Mesothelial cell of epicardium (in vitro differentiated cells): ENCODE data around the gene PLA2G4A. TPM values are rescaled to one million over a fixed set of nuclear protein-coding genes. Genes with fewer than 3 reads are reported as not detected.

Source experiments
- DNase-seq, 2 experiments: peaks; one replicate each; pipeline ENCODE4 v3.0.0; 2021; ENCODE audit warnings: low spot score in 2 of 2; ENCODE audit not compliant: unreplicated experiment in 2 of 2
- H3K27ac Mint-ChIP-seq: 2 replicates; pipeline ENCODE4 v1.8.0; 2021; ENCODE audit warnings: mixed read lengths
- H3K27me3 Mint-ChIP-seq: 2 replicates; pipeline ENCODE4 v1.8.0; 2021; ENCODE audit warnings: low read depth, mixed read lengths
- H3K36me3 Mint-ChIP-seq: 2 replicates; pipeline ENCODE4 v1.8.0; 2021; ENCODE audit warnings: mixed read lengths
- H3K4me1 Mint-ChIP-seq: 2 replicates; pipeline ENCODE4 v1.8.0; 2021; ENCODE audit warnings: mixed read lengths
- H3K4me3 Mint-ChIP-seq: 2 replicates; pipeline ENCODE4 v1.8.0; 2021; ENCODE audit warnings: mild to moderate bottlenecking, moderate library complexity, mixed read lengths
- H3K9me3 Mint-ChIP-seq: 2 replicates; pipeline ENCODE4 v1.8.0; 2021; ENCODE audit warnings: mixed read lengths
- CTCF ChIP-seq: fragments of 200-600 bp; sonication (generic); IDR thresholded peaks from one replicate; pipeline ENCODE4 v1.5.0; 2021; ENCODE audit warnings: antibody characterized with exemption; ENCODE audit not compliant: unreplicated experiment
- total RNA-seq: library from RNA; stranded (reverse); gene quantifications from 3 replicates; pipeline ENCODE4 v1.2.1, GENCODE V29; 2021

PLA2G4A gene
- total RNA-seq, 1 donor from 2014 or later = 12.5 TPM

- Mint-ChIP-seq H3K36me3 (no peaks in the 10 kb centered on the region), H3K27me3 (no peaks in the 10 kb centered on the region), H3K4me3 (no peak overlapping the region), H3K4me1 (peaks cover 40% of the 10 kb centered on the region), H3K27ac (no peak overlapping the region), H3K9me3 (peaks cover 5% of the 10 kb centered on the region)
- TF ChIP-seq CTCF = no peak
- DNase-seq = no peak
Observed at GRCh38 chr1:186841599-186841998, 12.8 kb downstream of the PLA2G4A start.

GRCh38 chr1:186842547-186842946, 13.8 kb downstream of the PLA2G4A start:
- Mint-ChIP-seq H3K36me3 (no peaks in the 10 kb centered on the region), H3K27me3 (no peaks in the 10 kb centered on the region), H3K4me3 (no peak overlapping the region), H3K4me1 (peaks cover 35% of the 10 kb centered on the region), H3K27ac (no peak overlapping the region), H3K9me3 (no peaks in the 10 kb centered on the region)
- no peak for TF ChIP-seq CTCF
- DNase-seq = no peak

- no peaks in the 10 kb centered on the region for H3K27me3 Mint-ChIP-seq
- no peak for DNase-seq
- H3K4me3 Mint-ChIP-seq = no peak overlapping the region
- peaks cover 29% of the 10 kb centered on the region for H3K4me1 Mint-ChIP-seq
- no peak overlapping the region for H3K27ac Mint-ChIP-seq
- no peaks in the 10 kb centered on the region for H3K9me3 Mint-ChIP-seq
- TF ChIP-seq CTCF = no peak
- no peaks in the 10 kb centered on the region for H3K36me3 Mint-ChIP-seq
Observed at GRCh38 chr1:186843226-186843625, 14.5 kb downstream of the PLA2G4A start.

- Mint-ChIP-seq H3K4me3 (no peak overlapping the region), H3K27me3 (no peaks in the 10 kb centered on the region), H3K27ac (no peak overlapping the region), H3K36me3 (no peaks in the 10 kb centered on the region), H3K9me3 (no peaks in the 10 kb centered on the region), H3K4me1 (peaks cover 22% of the 10 kb centered on the region)
- TF ChIP-seq CTCF = no peak
- DNase-seq = no peak
Observed at GRCh38 chr1:186843931-186844330, 15.2 kb downstream of the PLA2G4A start.

- Mint-ChIP-seq H3K27ac (no peak overlapping the region), H3K9me3 (no peaks in the 10 kb centered on the region), H3K4me1 (peaks cover 10% of the 10 kb centered on the region), H3K4me3 (no peak overlapping the region), H3K36me3 (no peaks in the 10 kb centered on the region), H3K27me3 (no peaks in the 10 kb centered on the region)
- DNase-seq = no peak
- no peak for TF ChIP-seq CTCF
Observed at GRCh38 chr1:186845576-186846210, 16.9 kb downstream of the PLA2G4A start.
